ENCODE measurements around the gene NLRC5. TPM values are rescaled to one million over a fixed set of nuclear protein-coding genes. Genes with fewer than 3 reads are reported as not detected.

NLRC5 gene
- total RNA-seq, 2 experiments from 2014 or later = 424 to 434 TPM

DNA sequence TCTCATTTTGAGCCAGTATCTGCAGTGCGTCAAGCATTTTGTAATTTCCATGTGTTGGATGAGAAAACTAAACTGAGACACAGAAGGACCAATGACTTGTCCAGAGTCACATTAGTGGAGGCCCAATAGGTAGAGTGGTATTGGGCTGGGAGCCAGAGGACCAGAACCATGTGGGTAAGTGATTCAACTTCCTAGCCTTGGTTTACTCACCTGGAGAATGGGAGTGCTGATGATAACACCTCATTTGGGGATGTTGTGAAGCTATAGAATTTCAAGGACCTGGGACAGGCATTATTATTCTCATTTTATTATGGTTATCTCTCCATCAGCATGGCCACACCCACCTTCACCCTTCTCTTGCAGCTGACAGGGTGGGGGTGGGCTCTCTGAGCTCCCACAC is 111.1 kb downstream of the NLRC5 start:
- no peak overlapping the region for H3K27ac ChIP-seq (ENCODE audit: low read depth in 1 of 2, low read length in 2 of 2)
- intact Hi-C loops (cut with DNase I, micrococcal nuclease) = no loop called here

GRCh38 chr16:57102888-57103851 is 113.8 kb downstream of the NLRC5 start:
- no peak overlapping the region for H3K27ac ChIP-seq (ENCODE audit: low read depth in 1 of 2, low read length in 2 of 2)

More for the DNA sequence above, 111.1 kb downstream of the NLRC5 start:
- no peaks in the 10 kb centered on the region for H3K27me3 Mint-ChIP-seq
- Histone ChIP-seq H3K27me3 (ENCODE audit: control insufficient read depth in 1 of 2, insufficient read depth in 2 of 2, low read length in 2 of 2) (no peaks in the 10 kb centered on the region), H3K9me3 (ENCODE audit: control insufficient read depth in 1 of 2, insufficient read depth in 1 of 2, low read length in 2 of 2) (no peaks in the 10 kb centered on the region), H3K36me3 (ENCODE audit: insufficient read depth, low read length) (no peaks in the 10 kb centered on the region), H3K4me1 (ENCODE audit: insufficient read depth, low read length) (peaks cover 10% of the 10 kb centered on the region), H3K4me3 (ENCODE audit: low read length) (no peak overlapping the region)
- DNase-seq (no peak), ATAC-seq (ENCODE audit: poor library complexity) (no peak)
- H3K4me3 Mint-ChIP-seq = no peak overlapping the region
- no peaks in the 10 kb centered on the region for H3K36me3 Mint-ChIP-seq (ENCODE audit: low read depth)
- ChIA-PET POLR2A (interaction anchor here (0.9 to 1.3 kb wide), 2 partner anchors 9 to 16 kb away, joined by 3 read pairs; no protein-coding TSS in a partner anchor), CTCF (interaction anchor here (1.8 to 2.9 kb wide), 2 partner anchors 16 to 136 kb away, joined by 7 to 8 read pairs; no protein-coding TSS in a partner anchor)
- H3K9me3 Mint-ChIP-seq = no peaks in the 10 kb centered on the region
- TF ChIP-seq CTCF (IDR thresholded peaks at IDR 0.05) = no peak
- no peak overlapping the region for H3K27ac Mint-ChIP-seq
- H3K4me1 Mint-ChIP-seq (ENCODE audit: low read depth) = peaks cover 18% of the 10 kb centered on the region

DNA sequence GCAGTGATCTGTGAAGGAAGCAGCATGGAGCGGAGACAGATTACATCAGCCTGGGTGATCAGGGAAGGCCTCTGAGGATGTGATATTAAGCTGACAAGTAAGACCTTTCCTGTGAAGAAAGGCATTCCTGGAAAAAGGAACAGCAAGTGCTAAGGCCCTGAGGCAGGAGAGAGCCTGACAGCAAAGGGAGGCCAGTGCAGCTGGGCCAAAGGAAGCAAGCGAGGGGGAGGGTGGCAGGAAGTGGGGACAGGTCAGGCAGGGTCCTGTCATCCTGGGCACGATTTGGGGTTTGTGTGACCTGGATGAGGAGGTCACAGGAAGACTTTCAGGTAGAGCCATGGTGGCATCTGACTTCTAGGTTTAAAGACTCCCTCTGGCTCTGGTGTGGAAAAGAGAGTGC is 115.3 kb downstream of the NLRC5 start:
- TF ChIP-seq CTCF (IDR thresholded peaks at IDR 0.05) = no peak
- Mint-ChIP-seq H3K36me3 (ENCODE audit: low read depth) (no peaks in the 10 kb centered on the region), H3K4me1 (ENCODE audit: low read depth) (peaks cover 22% of the 10 kb centered on the region), H3K9me3 (no peaks in the 10 kb centered on the region), H3K27me3 (no peaks in the 10 kb centered on the region), H3K27ac (no peak overlapping the region), H3K4me3 (no peak overlapping the region)
- intact Hi-C loops (cut with DNase I, micrococcal nuclease) = no loop called here
- CTCF ChIA-PET = no interaction called here
- Histone ChIP-seq H3K36me3 (ENCODE audit: insufficient read depth, low read length) (no peaks in the 10 kb centered on the region), H3K4me3 (ENCODE audit: low read length) (no peak overlapping the region), H3K27ac (ENCODE audit: low read depth in 1 of 2, low read length in 2 of 2) (no peak overlapping the region), H3K4me1 (ENCODE audit: insufficient read depth, low read length) (peaks cover 25% of the 10 kb centered on the region), H3K9me3 (ENCODE audit: control insufficient read depth in 1 of 2, insufficient read depth in 1 of 2, low read length in 2 of 2) (no peaks in the 10 kb centered on the region), H3K27me3 (ENCODE audit: control insufficient read depth in 1 of 2, insufficient read depth in 2 of 2, low read length in 2 of 2) (no peaks in the 10 kb centered on the region)
- POLR2A ChIA-PET = no interaction called here
- ATAC-seq (ENCODE audit: poor library complexity) (no peak), DNase-seq (no peak)

More at GRCh38 chr16:57102888-57103851, 113.8 kb downstream of the NLRC5 start:
- H3K4me1 ChIP-seq (ENCODE audit: insufficient read depth, low read length) = peaks cover 25% of the 10 kb centered on the region
- no peak for TF ChIP-seq CTCF (IDR thresholded peaks at IDR 0.05)
- no peaks in the 10 kb centered on the region for H3K9me3 ChIP-seq (ENCODE audit: control insufficient read depth in 1 of 2, insufficient read depth in 1 of 2, low read length in 2 of 2)
- Mint-ChIP-seq H3K4me3 (no peak overlapping the region), H3K9me3 (no peaks in the 10 kb centered on the region), H3K36me3 (ENCODE audit: low read depth) (no peaks in the 10 kb centered on the region), H3K27me3 (no peaks in the 10 kb centered on the region), H3K27ac (no peak overlapping the region), H3K4me1 (ENCODE audit: low read depth) (peaks cover 22% of the 10 kb centered on the region)
- intact Hi-C loops (cut with DNase I, micrococcal nuclease) = no loop called here
- CTCF ChIA-PET = no interaction called here
- no peak for DNase-seq
- H3K4me3 ChIP-seq (ENCODE audit: low read length) = no peak overlapping the region
- H3K27me3 ChIP-seq (ENCODE audit: control insufficient read depth in 1 of 2, insufficient read depth in 2 of 2, low read length in 2 of 2) = no peaks in the 10 kb centered on the region
- ATAC-seq (ENCODE audit: poor library complexity) = no peak
- H3K36me3 ChIP-seq (ENCODE audit: insufficient read depth, low read length) = no peaks in the 10 kb centered on the region
- POLR2A ChIA-PET = no interaction called here
